Astrocyte (in vitro differentiated cells and primary cell): Measurements from ENCODE around the gene ZNF44.

ENCODE experiments used
- CTCF ChIP-seq: IDR thresholded peaks from 2 replicates; pipeline ENCODE4 v1.5.1; 2011; ENCODE audit warnings: low read depth, mild to moderate bottlenecking, inconsistent platforms, low read length, moderate library complexity; ENCODE audit not compliant: insufficient read depth
- EZH2 ChIP-seq: IDR thresholded peaks from 2 replicates; pipeline ENCODE4 v1.6.1; 2012; ENCODE audit warnings: mild to moderate bottlenecking, low read length, inconsistent platforms; ENCODE audit not compliant: insufficient read depth

- TF ChIP-seq CTCF = no peak
- no peak for TF ChIP-seq EZH2
Measured at GRCh38 chr19:12272980-12273901, 21.4 kb downstream of the ZNF44 start.
